ENCODE measurements around the gene MAT1A. TPM values are rescaled to one million over a fixed set of nuclear protein-coding genes. Genes with fewer than 3 reads are reported as not detected.

Gene MAT1A
- total and polyA plus RNA-seq, 2 of the 13 experiments (the other 11 are each of a cell fraction or from before 2014, with no cell fraction given) = 57.1 to 76.9 TPM

- TF ChIP-seq ZSCAN21 (CRISPR knock-in tag; IDR thresholded peaks at IDR 0.05; ENCODE audit: borderline replicate concordance) = no peak
- TF ChIP-seq IRX3 (CRISPR knock-in tag; IDR thresholded peaks at IDR 0.05; ENCODE audit: borderline replicate concordance, low read depth) = no peak
- no peak for TF ChIP-seq PLSCR1 (CRISPR knock-in tag; IDR thresholded peaks at IDR 0.05; ENCODE audit: borderline replicate concordance)
- TF ChIP-seq, protein P1, sequence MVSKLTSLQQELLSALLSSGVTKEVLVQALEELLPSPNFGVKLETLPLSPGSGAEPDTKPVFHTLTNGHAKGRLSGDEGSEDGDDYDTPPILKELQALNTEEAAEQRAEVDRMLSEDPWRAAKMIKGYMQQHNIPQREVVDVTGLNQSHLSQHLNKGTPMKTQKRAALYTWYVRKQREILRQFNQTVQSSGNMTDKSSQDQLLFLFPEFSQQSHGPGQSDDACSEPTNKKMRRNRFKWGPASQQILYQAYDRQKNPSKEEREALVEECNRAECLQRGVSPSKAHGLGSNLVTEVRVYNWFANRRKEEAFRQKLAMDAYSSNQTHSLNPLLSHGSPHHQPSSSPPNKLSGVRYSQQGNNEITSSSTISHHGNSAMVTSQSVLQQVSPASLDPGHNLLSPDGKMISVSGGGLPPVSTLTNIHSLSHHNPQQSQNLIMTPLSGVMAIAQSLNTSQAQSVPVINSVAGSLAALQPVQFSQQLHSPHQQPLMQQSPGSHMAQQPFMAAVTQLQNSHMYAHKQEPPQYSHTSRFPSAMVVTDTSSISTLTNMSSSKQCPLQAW (CRISPR knock-in tag; IDR thresholded peaks at IDR 0.05) = 0 out of 2 replicates have a peak, but pooled peaks have one; percentile 37
- TF ChIP-seq SNAI1 (CRISPR knock-in tag; IDR thresholded peaks at IDR 0.05; ENCODE audit: borderline replicate concordance) = no peak
- no peak for TF ChIP-seq CREB3 (CRISPR knock-in tag; IDR thresholded peaks at IDR 0.05)
- TF ChIP-seq ZKSCAN8 (CRISPR knock-in tag; IDR thresholded peaks at IDR 0.05; ENCODE audit: borderline replicate concordance) = no peak
- no peak for TF ChIP-seq ZNF703 (CRISPR knock-in tag; IDR thresholded peaks at IDR 0.05; ENCODE audit: borderline replicate concordance)
- TF ChIP-seq HDAC1 (CRISPR knock-in tag; IDR thresholded peaks at IDR 0.05) = peak; percentile 72
- TF ChIP-seq ZNF484 (CRISPR knock-in tag; IDR thresholded peaks at IDR 0.05; ENCODE audit: borderline replicate concordance, low read depth) = no peak
- TF ChIP-seq, protein P2, sequence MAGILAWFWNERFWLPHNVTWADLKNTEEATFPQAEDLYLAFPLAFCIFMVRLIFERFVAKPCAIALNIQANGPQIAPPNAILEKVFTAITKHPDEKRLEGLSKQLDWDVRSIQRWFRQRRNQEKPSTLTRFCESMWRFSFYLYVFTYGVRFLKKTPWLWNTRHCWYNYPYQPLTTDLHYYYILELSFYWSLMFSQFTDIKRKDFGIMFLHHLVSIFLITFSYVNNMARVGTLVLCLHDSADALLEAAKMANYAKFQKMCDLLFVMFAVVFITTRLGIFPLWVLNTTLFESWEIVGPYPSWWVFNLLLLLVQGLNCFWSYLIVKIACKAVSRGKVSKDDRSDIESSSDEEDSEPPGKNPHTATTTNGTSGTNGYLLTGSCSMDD (CRISPR knock-in tag; IDR thresholded peaks at IDR 0.05) = no peak
- no peak for TF ChIP-seq ZNF550 (CRISPR knock-in tag; IDR thresholded peaks at IDR 0.05; ENCODE audit: borderline replicate concordance)
- TF ChIP-seq, protein P3, sequence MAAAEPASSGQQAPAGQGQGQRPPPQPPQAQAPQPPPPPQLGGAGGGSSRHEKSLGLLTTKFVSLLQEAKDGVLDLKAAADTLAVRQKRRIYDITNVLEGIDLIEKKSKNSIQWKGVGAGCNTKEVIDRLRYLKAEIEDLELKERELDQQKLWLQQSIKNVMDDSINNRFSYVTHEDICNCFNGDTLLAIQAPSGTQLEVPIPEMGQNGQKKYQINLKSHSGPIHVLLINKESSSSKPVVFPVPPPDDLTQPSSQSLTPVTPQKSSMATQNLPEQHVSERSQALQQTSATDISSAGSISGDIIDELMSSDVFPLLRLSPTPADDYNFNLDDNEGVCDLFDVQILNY (CRISPR knock-in tag; conservative IDR thresholded peaks at IDR 0.05) = no peak
- no peak for TF ChIP-seq ZBTB7B (CRISPR knock-in tag; IDR thresholded peaks at IDR 0.05)
- no peak for TF ChIP-seq SPEN (CRISPR knock-in tag; IDR thresholded peaks at IDR 0.05; ENCODE audit: low read depth)
- no peak for TF ChIP-seq ZNF615 (CRISPR knock-in tag; IDR thresholded peaks at IDR 0.05; ENCODE audit: borderline replicate concordance)
These were observed 1.2 kb upstream of the MAT1A start (continued) for GRCh38 chr10:80290474-80291220.

All from HepG2 (cell line).